DND-41 (cell line): Measurements from ENCODE around the gene SEC24D.

ENCODE experiments used
- EZH2 ChIP-seq: IDR thresholded peaks from 3 replicates; pipeline ENCODE4 v1.6.1; 2012; ENCODE audit warnings: borderline replicate concordance, low read depth, mild to moderate bottlenecking, moderate library complexity, low read length, inconsistent platforms; ENCODE audit not compliant: severe bottlenecking
- TF ChIP-seq, protein P1 (sequence below): IDR thresholded peaks from 2 replicates; pipeline ENCODE4 v1.5.1; 2012; ENCODE audit warnings: borderline replicate concordance, low read length, moderate library complexity, mild to moderate bottlenecking; ENCODE audit not compliant: poor library complexity, severe bottlenecking; ENCODE audit errors: extremely low read depth

DNA sequence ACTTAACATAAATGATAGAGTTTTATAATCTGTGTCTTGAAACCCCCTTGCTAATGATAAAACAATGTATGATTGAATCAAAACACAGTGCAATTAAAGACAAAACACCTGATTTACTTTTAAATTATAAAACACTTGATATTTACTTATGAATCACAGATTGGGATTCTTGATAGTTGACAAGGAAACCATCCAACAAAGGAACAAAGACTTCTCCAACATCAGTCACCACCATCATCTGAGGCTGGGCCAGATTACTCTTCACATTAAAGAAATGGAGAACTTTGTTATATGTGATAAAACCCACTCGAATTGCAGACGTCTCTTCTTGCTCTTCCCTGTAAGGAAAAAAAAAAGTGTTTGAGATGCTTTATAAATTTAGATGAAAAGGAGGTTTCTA lies 83.4 kb downstream of the SEC24D start:
- TF ChIP-seq, protein P1, sequence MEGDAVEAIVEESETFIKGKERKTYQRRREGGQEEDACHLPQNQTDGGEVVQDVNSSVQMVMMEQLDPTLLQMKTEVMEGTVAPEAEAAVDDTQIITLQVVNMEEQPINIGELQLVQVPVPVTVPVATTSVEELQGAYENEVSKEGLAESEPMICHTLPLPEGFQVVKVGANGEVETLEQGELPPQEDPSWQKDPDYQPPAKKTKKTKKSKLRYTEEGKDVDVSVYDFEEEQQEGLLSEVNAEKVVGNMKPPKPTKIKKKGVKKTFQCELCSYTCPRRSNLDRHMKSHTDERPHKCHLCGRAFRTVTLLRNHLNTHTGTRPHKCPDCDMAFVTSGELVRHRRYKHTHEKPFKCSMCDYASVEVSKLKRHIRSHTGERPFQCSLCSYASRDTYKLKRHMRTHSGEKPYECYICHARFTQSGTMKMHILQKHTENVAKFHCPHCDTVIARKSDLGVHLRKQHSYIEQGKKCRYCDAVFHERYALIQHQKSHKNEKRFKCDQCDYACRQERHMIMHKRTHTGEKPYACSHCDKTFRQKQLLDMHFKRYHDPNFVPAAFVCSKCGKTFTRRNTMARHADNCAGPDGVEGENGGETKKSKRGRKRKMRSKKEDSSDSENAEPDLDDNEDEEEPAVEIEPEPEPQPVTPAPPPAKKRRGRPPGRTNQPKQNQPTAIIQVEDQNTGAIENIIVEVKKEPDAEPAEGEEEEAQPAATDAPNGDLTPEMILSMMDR, result no peak
- no peak for TF ChIP-seq EZH2
